Measurements from ENCODE around the gene ACADM. TPM values are rescaled to one million over a fixed set of nuclear protein-coding genes. Genes with fewer than 3 reads are reported as not detected.

The ACADM gene
- total and polyA plus RNA-seq, 2 of the 13 experiments (the other 11 are each of a cell fraction or from before 2014, with no cell fraction given): 43.7 to 92.2 TPM

DNA sequence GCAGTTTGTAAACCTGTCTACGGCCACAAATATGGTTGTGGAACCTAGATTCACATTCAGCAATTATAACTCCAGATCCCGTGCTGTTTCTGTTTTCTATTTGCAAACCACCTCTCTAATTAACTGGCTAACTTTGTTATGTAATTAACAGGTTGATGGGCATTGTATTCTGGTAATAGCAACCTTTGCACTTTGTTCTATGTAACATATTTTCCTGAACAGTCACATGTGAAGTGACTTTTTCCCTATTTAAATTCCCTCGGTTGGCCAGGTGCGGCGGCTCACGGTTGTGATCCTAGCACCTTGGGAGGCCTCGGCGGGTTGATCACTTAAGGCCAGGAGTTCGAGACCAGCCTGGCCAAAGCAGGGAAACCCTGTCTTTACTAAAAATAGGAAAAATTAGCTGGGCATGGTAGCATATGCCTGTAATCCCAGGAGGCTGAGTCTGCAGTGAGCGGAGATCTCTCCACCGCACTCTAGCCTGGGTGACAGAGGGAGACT is 1.4 kb downstream of the ACADM start (continued):
- TF ChIP-seq, protein P1, sequence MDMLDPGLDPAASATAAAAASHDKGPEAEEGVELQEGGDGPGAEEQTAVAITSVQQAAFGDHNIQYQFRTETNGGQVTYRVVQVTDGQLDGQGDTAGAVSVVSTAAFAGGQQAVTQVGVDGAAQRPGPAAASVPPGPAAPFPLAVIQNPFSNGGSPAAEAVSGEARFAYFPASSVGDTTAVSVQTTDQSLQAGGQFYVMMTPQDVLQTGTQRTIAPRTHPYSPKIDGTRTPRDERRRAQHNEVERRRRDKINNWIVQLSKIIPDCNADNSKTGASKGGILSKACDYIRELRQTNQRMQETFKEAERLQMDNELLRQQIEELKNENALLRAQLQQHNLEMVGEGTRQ (IDR thresholded peaks at IDR 0.05; ENCODE audit: low read depth, low read length): no peak
- TF ChIP-seq, protein P1 (CRISPR knock-in tag; IDR thresholded peaks at IDR 0.05; ENCODE audit: borderline replicate concordance): no peak
- TF ChIP-seq SOX6 (IDR thresholded peaks at IDR 0.05) (no peak), SOX6 (CRISPR knock-in tag; IDR thresholded peaks at IDR 0.05) (peak; percentile 93), ZNF678 (CRISPR knock-in tag; IDR thresholded peaks at IDR 0.05) (no peak), ZNF451 (CRISPR knock-in tag; IDR thresholded peaks at IDR 0.05) (no peak), E2F1 (CRISPR knock-in tag; IDR thresholded peaks at IDR 0.05) (no peak), WIZ (CRISPR knock-in tag; IDR thresholded peaks at IDR 0.05) (no peak), PATZ1 (CRISPR knock-in tag; IDR thresholded peaks at IDR 0.05) (no peak), SRSF1 (optimal IDR thresholded peaks at IDR 0.05; ENCODE audit: low read depth, low read length) (no peak), REPIN1 (CRISPR knock-in tag; IDR thresholded peaks at IDR 0.05; ENCODE audit: borderline replicate concordance, low read depth) (no peak), ZFYVE20 (CRISPR knock-in tag; IDR thresholded peaks at IDR 0.05; ENCODE audit: borderline replicate concordance, low read depth) (no peak), SIN3A (IDR thresholded peaks at IDR 0.05; ENCODE audit: borderline replicate concordance, low read depth, low read length) (0 out of 2 replicates have a peak, but pooled peaks have one; percentile 46), ZNF547 (CRISPR knock-in tag; IDR thresholded peaks at IDR 0.05) (no peak), RXRA (CRISPR knock-in tag; IDR thresholded peaks at IDR 0.05) (peak; percentile 92), STAG1 (CRISPR knock-in tag; IDR thresholded peaks at IDR 0.05) (no peak)
- TF ChIP-seq, protein P2, sequence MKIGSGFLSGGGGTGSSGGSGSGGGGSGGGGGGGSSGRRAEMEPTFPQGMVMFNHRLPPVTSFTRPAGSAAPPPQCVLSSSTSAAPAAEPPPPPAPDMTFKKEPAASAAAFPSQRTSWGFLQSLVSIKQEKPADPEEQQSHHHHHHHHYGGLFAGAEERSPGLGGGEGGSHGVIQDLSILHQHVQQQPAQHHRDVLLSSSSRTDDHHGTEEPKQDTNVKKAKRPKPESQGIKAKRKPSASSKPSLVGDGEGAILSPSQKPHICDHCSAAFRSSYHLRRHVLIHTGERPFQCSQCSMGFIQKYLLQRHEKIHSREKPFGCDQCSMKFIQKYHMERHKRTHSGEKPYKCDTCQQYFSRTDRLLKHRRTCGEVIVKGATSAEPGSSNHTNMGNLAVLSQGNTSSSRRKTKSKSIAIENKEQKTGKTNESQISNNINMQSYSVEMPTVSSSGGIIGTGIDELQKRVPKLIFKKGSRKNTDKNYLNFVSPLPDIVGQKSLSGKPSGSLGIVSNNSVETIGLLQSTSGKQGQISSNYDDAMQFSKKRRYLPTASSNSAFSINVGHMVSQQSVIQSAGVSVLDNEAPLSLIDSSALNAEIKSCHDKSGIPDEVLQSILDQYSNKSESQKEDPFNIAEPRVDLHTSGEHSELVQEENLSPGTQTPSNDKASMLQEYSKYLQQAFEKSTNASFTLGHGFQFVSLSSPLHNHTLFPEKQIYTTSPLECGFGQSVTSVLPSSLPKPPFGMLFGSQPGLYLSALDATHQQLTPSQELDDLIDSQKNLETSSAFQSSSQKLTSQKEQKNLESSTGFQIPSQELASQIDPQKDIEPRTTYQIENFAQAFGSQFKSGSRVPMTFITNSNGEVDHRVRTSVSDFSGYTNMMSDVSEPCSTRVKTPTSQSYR (CRISPR knock-in tag; IDR thresholded peaks at IDR 0.05; ENCODE audit: borderline replicate concordance): 0 out of 2 replicates have a peak, but pooled peaks have one; percentile 14
- TF ChIP-seq, protein P3, sequence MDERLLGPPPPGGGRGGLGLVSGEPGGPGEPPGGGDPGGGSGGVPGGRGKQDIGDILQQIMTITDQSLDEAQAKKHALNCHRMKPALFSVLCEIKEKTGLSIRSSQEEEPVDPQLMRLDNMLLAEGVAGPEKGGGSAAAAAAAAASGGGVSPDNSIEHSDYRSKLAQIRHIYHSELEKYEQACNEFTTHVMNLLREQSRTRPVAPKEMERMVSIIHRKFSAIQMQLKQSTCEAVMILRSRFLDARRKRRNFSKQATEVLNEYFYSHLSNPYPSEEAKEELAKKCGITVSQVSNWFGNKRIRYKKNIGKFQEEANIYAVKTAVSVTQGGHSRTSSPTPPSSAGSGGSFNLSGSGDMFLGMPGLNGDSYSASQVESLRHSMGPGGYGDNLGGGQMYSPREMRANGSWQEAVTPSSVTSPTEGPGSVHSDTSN (CRISPR knock-in tag; IDR thresholded peaks at IDR 0.05): no peak
- TF ChIP-seq, protein P4, sequence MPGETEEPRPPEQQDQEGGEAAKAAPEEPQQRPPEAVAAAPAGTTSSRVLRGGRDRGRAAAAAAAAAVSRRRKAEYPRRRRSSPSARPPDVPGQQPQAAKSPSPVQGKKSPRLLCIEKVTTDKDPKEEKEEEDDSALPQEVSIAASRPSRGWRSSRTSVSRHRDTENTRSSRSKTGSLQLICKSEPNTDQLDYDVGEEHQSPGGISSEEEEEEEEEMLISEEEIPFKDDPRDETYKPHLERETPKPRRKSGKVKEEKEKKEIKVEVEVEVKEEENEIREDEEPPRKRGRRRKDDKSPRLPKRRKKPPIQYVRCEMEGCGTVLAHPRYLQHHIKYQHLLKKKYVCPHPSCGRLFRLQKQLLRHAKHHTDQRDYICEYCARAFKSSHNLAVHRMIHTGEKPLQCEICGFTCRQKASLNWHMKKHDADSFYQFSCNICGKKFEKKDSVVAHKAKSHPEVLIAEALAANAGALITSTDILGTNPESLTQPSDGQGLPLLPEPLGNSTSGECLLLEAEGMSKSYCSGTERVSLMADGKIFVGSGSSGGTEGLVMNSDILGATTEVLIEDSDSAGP (CRISPR knock-in tag; IDR thresholded peaks at IDR 0.05; ENCODE audit: borderline replicate concordance): no peak
